PC-3 (cell line): ENCODE measurements around the gene LRP2BP. TPM values are rescaled to one million over a fixed set of nuclear protein-coding genes. Genes with fewer than 3 reads are reported as not detected.

ENCODE experiments used
- ATAC-seq: fragments of 200-7000 bp; cut with Tn5 transposase; 2 replicates; pipeline ENCODE4 v1.9.1; 2020; ENCODE audit warnings: mild to moderate bottlenecking, moderate library complexity
- BruUV-seq: library from RNA; stranded (reverse); fragments of 400-500 nt; replicated peaks from 2 replicates; lab custom pipeline; 2021; lab: Mats Ljungman, UMichigan
- CTCF ChIA-PET: fragments of 300-600 bp; sonication (Branson Sonifier 250); formaldehyde crosslinking; loops from one replicate; lab custom pipeline; 2022; ENCODE audit warnings: antibody characterized with exemption; lab: Charles Lee
- POLR2A ChIA-PET: fragments of 300-600 bp; sonication (Branson Sonifier 250); formaldehyde crosslinking; loops from one replicate; lab custom pipeline; 2022; ENCODE audit warnings: antibody characterized with exemption; ENCODE audit not compliant: unreplicated experiment; lab: Charles Lee
- DNase-seq: peaks from one replicate; pipeline ENCODE4 v3.0.0-alpha.2; 2015
- H2AFZ ChIP-seq: fragments of 300-600 bp; sonication (generic); 2 replicates; pipeline ENCODE4 v1.6.0; 2016; ENCODE audit warnings: antibody characterized with exemption, low read length
- H3F3A ChIP-seq: fragments of 300-600 bp; sonication (generic); one replicate; pipeline ENCODE4 v1.6.0; 2017; ENCODE audit warnings: antibody characterized with exemption, low read length, control low read depth, mild to moderate bottlenecking; ENCODE audit not compliant: unreplicated experiment
- H3K27ac ChIP-seq: fragments of 300-600 bp; sonication (generic); 2 replicates; pipeline ENCODE4 v1.5.1; 2016; ENCODE audit warnings: mild to moderate bottlenecking, low read length
- H3K27me3 ChIP-seq: fragments of 300-600 bp; sonication (generic); 2 replicates; pipeline ENCODE4 v1.6.1; 2016; ENCODE audit warnings: low read length, mixed read lengths
- H3K36me3 ChIP-seq: fragments of 300-600 bp; sonication (generic); 2 replicates; pipeline ENCODE4 v1.6.1; 2016; ENCODE audit warnings: low read depth, mixed run types, low read length, mixed read lengths
- H3K4me1 ChIP-seq: fragments of 300-600 bp; sonication (generic); 2 replicates; pipeline ENCODE4 v1.5.1; 2016; ENCODE audit warnings: low read length; ENCODE audit not compliant: insufficient read depth
- H3K4me2 ChIP-seq: fragments of 300-600 bp; sonication (generic); 2 replicates; pipeline ENCODE4 v1.6.0; 2016; ENCODE audit warnings: low read length
- H3K4me3 ChIP-seq: fragments of 300-600 bp; sonication (generic); 2 replicates; pipeline ENCODE4 v1.5.1; 2016; ENCODE audit warnings: mild to moderate bottlenecking, low read length, mixed read lengths
- H3K79me2 ChIP-seq: fragments of 300-600 bp; sonication (generic); 2 replicates; pipeline ENCODE4 v1.6.1; 2017; ENCODE audit warnings: low read length, mixed read lengths
- H3K9ac ChIP-seq: fragments of 300-600 bp; sonication (generic); 2 replicates; pipeline ENCODE4 v1.6.0; 2016; ENCODE audit warnings: mild to moderate bottlenecking, low read length
- H3K9me2 ChIP-seq: fragments of 300-600 bp; sonication (generic); replicated peaks from 2 replicates; pipeline ENCODE4 v1.6.1; 2016; ENCODE audit warnings: mixed run types, low read length, mixed read lengths
- H3K9me3 ChIP-seq: fragments of 300-600 bp; sonication (generic); 2 replicates; pipeline ENCODE4 v1.6.1; 2016; ENCODE audit warnings: low read length, mixed read lengths
- H4K20me1 ChIP-seq: fragments of 300-600 bp; sonication (generic); 2 replicates; pipeline ENCODE4 v1.6.1; 2016; ENCODE audit warnings: low read length, mixed read lengths
- CTCF ChIP-seq: fragments of 300-600 bp; sonication (generic); conservative IDR thresholded peaks from 2 replicates; pipeline ENCODE4 v1.5.1; 2017; ENCODE audit warnings: antibody characterized with exemption, low read depth, mild to moderate bottlenecking, low read length
- EZH2 ChIP-seq: fragments of 300-600 bp; sonication (generic); IDR thresholded peaks from one replicate; pipeline ENCODE4 v1.6.1; 2017; ENCODE audit warnings: antibody characterized with exemption, mild to moderate bottlenecking, low read length; ENCODE audit not compliant: unreplicated experiment
- EZH2phosphoT487 ChIP-seq: fragments of 300-600 bp; sonication (generic); IDR thresholded peaks from 2 replicates; pipeline ENCODE4 v1.6.1; 2018; ENCODE audit warnings: mild to moderate bottlenecking, antibody characterized with exemption, low read length, borderline replicate concordance
- intact Hi-C: fragments of 100-400 bp; cut with micrococcal nuclease; formaldehyde crosslinking; loops from 2 replicates; pipeline ENCODE4 v1.9.0; 2023
- total RNA-seq: library from RNA; depleted of rRNA; stranded (reverse); fragments of >200 nt; gene quantifications from 2 replicates; pipeline ENCODE4 v1.2.3, GENCODE V29; 2014

The LRP2BP gene
- total RNA-seq, 1 experiment from 2014 or later: 0.44 TPM

GRCh38 chr4:185339941-185340340, 55.8 kb downstream of the LRP2BP start:
- Histone ChIP-seq H4K20me1 (no peaks in the 10 kb centered on the region), H3K4me2 (no peak overlapping the region), H3K27me3 (no peaks in the 10 kb centered on the region), H2AFZ (no peak overlapping the region), H3K79me2 (no peaks in the 10 kb centered on the region), H3F3A (no peaks in the 10 kb centered on the region), H3K36me3 (peaks cover 2% of the 10 kb centered on the region; the same call in 1 of the 2 replicates), H3K9me3 (no peaks in the 10 kb centered on the region), H3K27ac (no peak overlapping the region), H3K4me1 (no peaks in the 10 kb centered on the region), H3K9ac (no peak overlapping the region), H3K9me2 (no peaks in the 10 kb centered on the region), H3K4me3 (no peak overlapping the region)
- no peak for TF ChIP-seq EZH2
- DNase-seq: no peak
- CTCF ChIA-PET: no interaction called here
- POLR2A ChIA-PET: no interaction called here
- BruUV-seq: no TSS peak
- intact Hi-C loops: no loop called here
- ATAC-seq: no peak

- Histone ChIP-seq H3K36me3 (peaks cover 2% of the 10 kb centered on the region; the same call in 1 of the 2 replicates), H3K9ac (no peak overlapping the region), H3K4me3 (no peak overlapping the region), H4K20me1 (no peaks in the 10 kb centered on the region), H2AFZ (no peak overlapping the region), H3K9me2 (no peaks in the 10 kb centered on the region), H3K9me3 (no peaks in the 10 kb centered on the region), H3K4me2 (no peak overlapping the region), H3K79me2 (no peaks in the 10 kb centered on the region), H3K27ac (no peak overlapping the region), H3F3A (no peaks in the 10 kb centered on the region), H3K4me1 (no peaks in the 10 kb centered on the region), H3K27me3 (no peaks in the 10 kb centered on the region)
- ChIA-PET CTCF (no interaction called here), POLR2A (no interaction called here)
- intact Hi-C loops: no loop called here
- DNase-seq: no peak
- BruUV-seq: no TSS peak
- no peak for ATAC-seq
- no peak for TF ChIP-seq CTCF
- TF ChIP-seq EZH2: no peak
- no peak for TF ChIP-seq EZH2phosphoT487
Measured at GRCh38 chr4:185335579-185335978, 60.1 kb downstream of the LRP2BP start.

- CTCF ChIA-PET: no interaction called here
- ATAC-seq: no peak
- TF ChIP-seq EZH2phosphoT487: no peak
- TF ChIP-seq CTCF: no peak
- TF ChIP-seq EZH2: no peak
- no peaks in the 10 kb centered on the region for H3K27me3 ChIP-seq
- H3K27ac ChIP-seq: no peak overlapping the region
- H3K4me1 ChIP-seq: no peaks in the 10 kb centered on the region
- H3K9ac ChIP-seq: no peak overlapping the region
- BruUV-seq: no TSS peak
- intact Hi-C loops: no loop called here
- H4K20me1 ChIP-seq: no peaks in the 10 kb centered on the region
- H3K9me3 ChIP-seq: no peaks in the 10 kb centered on the region
- H3F3A ChIP-seq: no peaks in the 10 kb centered on the region
- no peak for DNase-seq
- no peaks in the 10 kb centered on the region for H3K36me3 ChIP-seq
- H3K79me2 ChIP-seq: no peaks in the 10 kb centered on the region
- H2AFZ ChIP-seq: no peak overlapping the region
- H3K4me2 ChIP-seq: no peak overlapping the region
- H3K4me3 ChIP-seq: no peak overlapping the region
- no peaks in the 10 kb centered on the region for H3K9me2 ChIP-seq
- POLR2A ChIA-PET: no interaction called here
Measured at GRCh38 chr4:185334326-185334725, 61.4 kb downstream of the LRP2BP start.
